Activated naive CD8-positive, alpha-beta T cell treated with anti-CD3 and anti-CD28 coated beads, Interleukin-2, amount 10 ng/mL, durations not matched to agents 7 days and 5 days (primary cell): Measurements from ENCODE around the gene CCK. TPM values are rescaled to one million over a fixed set of nuclear protein-coding genes. Genes with fewer than 3 reads are reported as not detected.

Source experiments
- ATAC-seq: fragments of 150-1000 bp; cut with Tn5 transposase; one replicate; pipeline ENCODE4 v1.10.0; 2021; ENCODE audit warnings: low read depth, moderate library complexity
- POLR2A ChIA-PET: fragments of 350-600 bp; sonication (Branson Sonifier 250); formaldehyde crosslinking; loops from one replicate; lab custom pipeline; 2021; ENCODE audit warnings: antibody characterized with exemption; lab: Charles Lee
- DNase-seq: peaks from one replicate; pipeline ENCODE4 v3.0.0; 2021
- H3K27ac Mint-ChIP-seq: one replicate; pipeline ENCODE4 v1.8.0; 2022; ENCODE audit warnings: mild to moderate bottlenecking, mixed read lengths
- H3K27me3 Mint-ChIP-seq: one replicate; pipeline ENCODE4 v1.8.0; 2022; ENCODE audit warnings: mild to moderate bottlenecking, moderate library complexity, mixed read lengths
- H3K36me3 Mint-ChIP-seq: one replicate; pipeline ENCODE4 v1.8.0; 2021; ENCODE audit warnings: mild to moderate bottlenecking, mixed read lengths
- H3K4me1 Mint-ChIP-seq: one replicate; pipeline ENCODE4 v1.8.0; 2021; ENCODE audit warnings: mixed read lengths
- H3K4me3 Mint-ChIP-seq: one replicate; pipeline ENCODE4 v1.8.0; 2022; ENCODE audit warnings: mild to moderate bottlenecking, moderate library complexity, mixed read lengths
- H3K9me3 Mint-ChIP-seq: one replicate; pipeline ENCODE4 v1.8.0; 2021; ENCODE audit warnings: mixed read lengths
- total RNA-seq, 2 experiments: library from RNA; stranded (reverse); gene quantifications; one replicate each; pipeline ENCODE4 v1.2.3, GENCODE V29; 2021

The CCK gene
- total RNA-seq, 2 experiments from 2014 or later, result not detected

- Mint-ChIP-seq H3K27me3 (no peaks in the 10 kb centered on the region), H3K27ac (no peak overlapping the region), H3K36me3 (peaks cover 5% of the 10 kb centered on the region), H3K9me3 (no peaks in the 10 kb centered on the region), H3K4me3 (no peak overlapping the region), H3K4me1 (peaks cover 11% of the 10 kb centered on the region)
- ATAC-seq (peak; percentile 66), DNase-seq (no peak)
- POLR2A ChIA-PET, result interaction anchor here (0.9 kb wide), 1 partner anchor 216 kb away, joined by 3 read pairs; no protein-coding TSS in a partner anchor
These were observed 37.2 kb downstream of the CCK start for GRCh38 chr3:42228796-42229195.

GRCh38 chr3:42226470-42227425 lies 39.2 kb downstream of the CCK start:
- H3K9me3 Mint-ChIP-seq, result no peaks in the 10 kb centered on the region
- peak; percentile 45 for ATAC-seq
- H3K4me3 Mint-ChIP-seq, result no peak overlapping the region
- H3K4me1 Mint-ChIP-seq, result peaks cover 11% of the 10 kb centered on the region
- POLR2A ChIA-PET, result interaction anchor here (0.6 kb wide), 1 partner anchor 276 kb away, joined by 5 read pairs; no protein-coding TSS in a partner anchor
- peak overlapping the region; percentile 1 for H3K27ac Mint-ChIP-seq
- H3K36me3 Mint-ChIP-seq, result peaks cover 5% of the 10 kb centered on the region
- no peaks in the 10 kb centered on the region for H3K27me3 Mint-ChIP-seq
- no peak for DNase-seq

DNA sequence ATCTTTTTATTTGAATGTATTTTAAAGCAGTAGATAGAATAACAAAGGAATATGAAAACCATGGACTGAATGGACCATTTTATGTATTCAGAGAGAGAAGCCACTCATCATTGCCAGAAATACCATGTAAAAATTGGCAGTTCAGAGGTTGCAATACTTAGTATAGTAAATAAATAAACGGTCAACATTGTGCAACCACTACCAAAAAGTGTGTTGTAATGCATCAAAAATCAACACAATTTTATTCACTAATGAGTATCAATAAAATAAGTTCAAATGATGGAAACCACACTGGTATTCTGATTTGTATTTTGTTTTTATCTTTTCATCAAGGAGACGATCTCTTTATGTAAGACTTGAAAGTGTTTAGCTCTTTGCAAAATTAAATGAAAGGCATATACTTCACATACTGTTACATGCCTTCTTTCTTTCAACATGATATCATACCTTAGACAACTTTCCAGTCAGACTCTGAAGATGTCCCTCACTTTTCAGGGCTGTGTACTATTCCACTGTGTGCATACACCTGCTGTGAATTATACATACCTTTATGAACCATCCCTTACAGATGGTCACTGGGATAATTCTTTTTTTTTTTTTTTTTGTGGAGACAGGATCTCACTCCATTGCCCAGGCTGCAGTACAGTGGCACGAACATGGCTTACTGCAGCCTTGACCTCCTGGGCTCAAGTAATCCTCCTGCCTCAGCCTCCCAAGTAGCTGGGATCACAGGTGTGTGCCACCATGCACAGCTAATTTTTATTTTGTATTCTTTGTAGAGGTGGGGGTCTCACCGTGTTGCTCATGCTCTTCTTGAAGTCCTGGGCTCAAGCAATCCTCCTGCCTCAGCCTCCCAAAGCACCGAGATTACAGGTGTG lies 40.3 kb downstream of the CCK start:
- Mint-ChIP-seq H3K27ac (no peak overlapping the region), H3K9me3 (no peaks in the 10 kb centered on the region), H3K4me1 (peaks cover 11% of the 10 kb centered on the region), H3K36me3 (peaks cover 5% of the 10 kb centered on the region), H3K4me3 (no peak overlapping the region), H3K27me3 (no peaks in the 10 kb centered on the region)
- POLR2A ChIA-PET, result interaction anchor here (0.6 kb wide), 1 partner anchor 275 kb away, joined by 5 read pairs; no protein-coding TSS in a partner anchor
- DNase-seq (no peak), ATAC-seq (no peak)

DNA sequence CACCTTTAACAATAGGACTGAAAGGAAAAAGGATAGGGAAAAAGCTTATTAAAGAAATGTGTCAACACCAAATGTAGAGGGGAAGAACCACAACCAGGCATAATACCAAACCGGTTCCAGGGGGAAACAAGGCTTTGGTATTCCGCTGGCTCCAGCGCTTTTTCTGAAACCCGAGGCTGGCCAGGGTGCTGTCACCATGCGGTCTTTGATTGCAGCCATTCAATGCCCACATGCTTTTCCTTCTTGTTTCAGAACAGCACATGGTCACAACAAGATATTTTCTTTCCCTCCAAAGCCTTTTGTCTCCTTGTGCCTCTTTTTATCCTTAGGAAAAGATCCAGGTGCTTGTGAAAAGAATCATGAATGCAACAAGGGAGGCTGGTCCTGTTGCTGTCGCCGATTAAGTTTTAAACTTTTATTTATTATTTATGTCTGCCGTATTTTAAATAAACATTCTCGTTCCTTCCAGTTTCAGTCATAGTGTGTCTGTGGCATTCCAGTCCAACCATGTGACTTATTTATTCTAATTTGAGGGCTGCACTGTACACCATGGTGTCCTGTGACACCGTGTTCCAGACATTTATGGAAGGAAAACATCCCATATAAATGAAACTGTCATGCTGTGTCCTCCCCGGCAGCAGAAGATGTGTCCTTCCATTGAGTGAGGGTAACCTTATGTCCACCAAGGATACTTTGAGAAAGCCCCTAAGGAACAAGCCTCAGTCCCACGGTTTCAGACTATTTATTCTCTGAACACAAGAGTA lies 41.1 kb downstream of the CCK start:
- Mint-ChIP-seq H3K27me3 (no peaks in the 10 kb centered on the region), H3K4me1 (peaks cover 14% of the 10 kb centered on the region), H3K9me3 (no peaks in the 10 kb centered on the region), H3K27ac (no peak overlapping the region), H3K36me3 (peaks cover 11% of the 10 kb centered on the region), H3K4me3 (no peak overlapping the region)
- DNase-seq, result no peak
- no peak for ATAC-seq
- POLR2A ChIA-PET, result no interaction called here

- no peak for ATAC-seq
- Mint-ChIP-seq H3K9me3 (no peaks in the 10 kb centered on the region), H3K36me3 (peaks cover 12% of the 10 kb centered on the region), H3K4me3 (no peak overlapping the region), H3K27me3 (no peaks in the 10 kb centered on the region), H3K27ac (no peak overlapping the region), H3K4me1 (peaks cover 14% of the 10 kb centered on the region)
- POLR2A ChIA-PET, result interaction anchor here (1.0 kb wide), 1 partner anchor 10 kb away, joined by 3 read pairs; no protein-coding TSS in a partner anchor
- no peak for DNase-seq
These were observed 41.8 kb downstream of the CCK start for GRCh38 chr3:42224178-42224577.

DNA sequence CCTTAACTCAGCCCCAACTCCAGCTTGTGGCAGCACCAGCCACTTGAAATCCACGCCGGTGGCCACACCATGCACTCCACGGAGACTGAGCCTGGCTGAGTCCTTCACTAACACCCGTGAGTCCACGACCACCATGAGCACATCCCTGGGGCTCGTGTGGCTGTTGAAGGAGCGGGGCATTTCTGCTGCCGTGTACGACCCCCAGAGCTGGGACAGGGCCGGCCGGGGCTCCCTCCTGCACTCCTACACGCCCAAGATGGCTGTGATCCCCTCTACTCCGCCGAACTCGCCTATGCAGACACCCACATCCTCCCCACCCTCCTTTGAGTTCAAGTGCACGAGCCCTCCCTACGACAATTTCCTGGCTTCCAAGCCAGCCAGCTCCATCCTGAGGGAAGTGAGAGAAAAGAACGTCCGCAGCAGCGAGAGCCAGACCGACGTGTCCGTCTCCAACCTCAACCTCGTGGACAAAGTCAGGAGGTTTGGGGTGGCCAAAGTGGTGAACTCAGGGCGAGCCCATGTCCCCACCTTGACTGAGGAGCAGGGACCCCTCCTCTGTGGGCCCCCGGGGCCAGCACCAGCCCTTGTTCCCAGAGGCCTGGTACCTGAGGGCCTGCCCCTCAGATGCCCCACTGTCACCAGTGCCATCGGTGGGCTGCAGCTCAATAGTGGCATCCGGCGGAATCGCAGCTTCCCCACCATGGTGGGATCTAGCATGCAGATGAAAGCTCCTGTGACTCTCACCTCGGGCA lies 42.9 kb downstream of the CCK start:
- H3K27me3 Mint-ChIP-seq, result no peaks in the 10 kb centered on the region
- ATAC-seq (no peak), DNase-seq (no peak)
- no peaks in the 10 kb centered on the region for H3K9me3 Mint-ChIP-seq
- no peak overlapping the region for H3K4me3 Mint-ChIP-seq
- POLR2A ChIA-PET, result interaction anchor here (1.0 kb wide), 1 partner anchor 9 kb away, joined by 3 read pairs; no protein-coding TSS in a partner anchor
- H3K27ac Mint-ChIP-seq, result no peak overlapping the region
- H3K4me1 Mint-ChIP-seq, result peaks cover 12% of the 10 kb centered on the region
- peaks cover 16% of the 10 kb centered on the region for H3K36me3 Mint-ChIP-seq

DNA sequence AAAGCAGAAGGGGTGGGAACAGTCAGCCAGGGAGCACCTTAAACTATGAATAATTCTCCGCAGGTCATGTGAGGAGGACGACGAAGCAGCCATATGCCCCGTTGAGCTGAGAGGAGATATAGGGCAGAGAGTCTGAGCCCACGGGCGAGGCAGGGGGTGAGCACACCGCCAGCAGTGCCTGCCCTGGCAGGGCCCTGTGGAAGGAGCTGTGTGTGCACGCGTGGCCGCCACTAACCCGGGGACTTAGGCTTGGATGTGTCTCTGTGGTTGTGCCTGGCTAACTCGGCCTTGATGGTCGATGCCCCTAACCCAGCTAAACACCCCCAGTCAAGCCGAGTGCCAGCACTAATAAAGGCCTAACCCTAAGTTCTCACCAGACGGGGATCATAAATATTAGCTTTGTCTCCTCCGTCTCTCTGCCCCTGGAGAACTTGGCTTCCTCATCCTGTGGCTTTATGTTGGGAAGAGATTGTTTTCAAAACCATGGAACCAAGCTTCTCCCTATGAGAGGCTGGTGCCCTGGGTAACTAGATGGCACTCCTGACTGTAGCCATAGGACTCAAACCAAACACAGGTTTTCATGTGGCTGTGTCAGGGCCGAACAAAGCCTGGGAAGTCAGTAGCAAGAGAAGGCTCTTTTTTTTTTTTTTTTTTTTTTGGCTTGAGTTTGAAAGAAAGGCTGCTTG lies 45.4 kb downstream of the CCK start:
- no peak for DNase-seq
- Mint-ChIP-seq H3K9me3 (no peaks in the 10 kb centered on the region), H3K27me3 (no peaks in the 10 kb centered on the region), H3K4me3 (no peak overlapping the region), H3K36me3 (peaks cover 15% of the 10 kb centered on the region), H3K27ac (peak overlapping the region; percentile 17), H3K4me1 (peaks cover 26% of the 10 kb centered on the region)
- POLR2A ChIA-PET, result no interaction called here
- ATAC-seq, result no peak

DNA sequence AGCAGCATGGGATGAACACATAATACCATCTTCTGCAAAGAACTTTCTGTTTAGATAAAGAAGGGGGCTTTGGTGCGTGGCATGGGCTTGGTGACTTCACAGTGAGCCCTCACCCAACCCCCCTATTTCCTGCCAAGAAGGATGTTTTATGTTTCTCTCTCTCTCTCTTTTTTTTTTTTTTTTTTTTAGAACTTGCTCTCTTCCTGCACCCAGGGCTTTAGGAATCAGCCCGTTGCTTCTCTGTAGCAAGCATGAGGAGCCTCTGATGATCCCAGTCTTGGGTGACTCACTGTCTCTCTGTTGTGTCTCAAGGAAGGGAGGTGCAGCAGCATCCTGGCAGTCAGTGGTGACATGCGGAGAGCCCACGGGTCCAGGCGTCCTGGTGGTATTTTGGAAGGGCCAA lies 49.1 kb downstream of the CCK start:
- no peaks in the 10 kb centered on the region for H3K9me3 Mint-ChIP-seq
- H3K36me3 Mint-ChIP-seq, result peaks cover 18% of the 10 kb centered on the region
- ATAC-seq (peak; percentile 50), DNase-seq (no peak)
- H3K4me1 Mint-ChIP-seq, result peaks cover 54% of the 10 kb centered on the region
- POLR2A ChIA-PET, result no interaction called here
- peak overlapping the region; percentile 84 for H3K27ac Mint-ChIP-seq
- no peaks in the 10 kb centered on the region for H3K27me3 Mint-ChIP-seq
- peak overlapping the region; percentile 65 for H3K4me3 Mint-ChIP-seq

DNA sequence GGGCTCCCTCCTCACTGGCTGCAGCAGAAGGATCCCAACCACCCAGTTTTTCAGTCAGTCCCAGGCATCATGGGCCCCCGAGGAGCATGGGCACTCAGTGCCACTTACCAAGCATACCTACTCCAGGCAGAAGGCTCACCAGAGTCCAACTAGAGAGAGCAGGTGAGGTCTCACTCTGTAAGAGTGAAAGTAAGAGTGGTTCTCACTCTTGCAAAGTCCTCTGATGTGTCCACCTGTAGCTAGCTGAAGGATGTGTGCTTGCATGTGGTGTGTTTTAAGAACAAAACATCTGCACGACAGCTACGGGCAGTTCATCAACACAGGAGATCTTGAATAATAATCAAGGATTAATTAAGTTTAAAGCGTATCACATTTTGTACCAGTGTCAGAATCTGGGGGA lies 49.7 kb downstream of the CCK start:
- peak overlapping the region; percentile 65 for H3K4me3 Mint-ChIP-seq
- POLR2A ChIA-PET, result no interaction called here
- peaks cover 54% of the 10 kb centered on the region for H3K4me1 Mint-ChIP-seq
- DNase-seq (no peak), ATAC-seq (peak; percentile 57)
- H3K36me3 Mint-ChIP-seq, result peaks cover 24% of the 10 kb centered on the region
- H3K27me3 Mint-ChIP-seq, result no peaks in the 10 kb centered on the region
- peak overlapping the region; percentile 84 for H3K27ac Mint-ChIP-seq
- no peaks in the 10 kb centered on the region for H3K9me3 Mint-ChIP-seq

- Mint-ChIP-seq H3K9me3 (no peaks in the 10 kb centered on the region), H3K36me3 (peaks cover 19% of the 10 kb centered on the region), H3K4me1 (peaks cover 52% of the 10 kb centered on the region), H3K27me3 (no peaks in the 10 kb centered on the region), H3K4me3 (peak overlapping the region; percentile 53), H3K27ac (peak overlapping the region; percentile 86)
- ATAC-seq (peak; percentile 17), DNase-seq (no peak)
- POLR2A ChIA-PET, result interaction anchor here (1.0 to 1.4 kb wide), 2 partner anchors 9 to 10 kb away, joined by 3 to 5 read pairs; no protein-coding TSS in a partner anchor
These were observed 51.3 kb downstream of the CCK start for GRCh38 chr3:42214565-42215283.

GRCh38 chr3:42214064-42214463 lies 51.9 kb downstream of the CCK start:
- Mint-ChIP-seq H3K4me3 (peak overlapping the region; percentile 53), H3K27me3 (no peaks in the 10 kb centered on the region), H3K36me3 (peaks cover 25% of the 10 kb centered on the region), H3K9me3 (no peaks in the 10 kb centered on the region), H3K4me1 (peaks cover 52% of the 10 kb centered on the region), H3K27ac (peak overlapping the region; percentile 86)
- POLR2A ChIA-PET, result interaction anchor here (1.0 to 1.4 kb wide), 2 partner anchors 9 to 10 kb away, joined by 3 to 5 read pairs; no protein-coding TSS in a partner anchor
- ATAC-seq (peak; percentile 61), DNase-seq (peak; percentile 45)
